ENCODE results near the gene NDUFA3.

GRCh38 chr19:54124393-54124792, 21.7 kb downstream of the NDUFA3 start:
- no peak for TF ChIP-seq POLR2AphosphoS5 (IDR thresholded peaks at IDR 0.05; ENCODE audit: low read length)
- TF ChIP-seq FOS (IDR thresholded peaks at IDR 0.05; ENCODE audit: borderline replicate concordance, extremely low read depth, insufficient read length): no peak
- TF ChIP-seq SUZ12 (IDR thresholded peaks at IDR 0.05; ENCODE audit: unreplicated experiment): no peak
- TF ChIP-seq CTCF (IDR thresholded peaks at IDR 0.05 in 2 of 3, conservative IDR thresholded peaks at IDR 0.05 in 1 of 3; ENCODE audit: control insufficient read depth in 2 of 3, extremely low read depth in 1 of 3, insufficient read depth in 1 of 3, low read depth in 3 of 3, low read length in 3 of 3): no peak
